Measurements from ENCODE around the gene GSG1L2.
"Not testable (repeated sequence)": the region's sequence is repeated elsewhere in the genome, so short reads cannot be mapped to it uniquely, and the experiment has no call there.

GRCh38 chr17:9783465-9783864 lies 38.4 kb downstream of the GSG1L2 start:
- TF ChIP-seq EZH2phosphoT487 (IDR thresholded peaks at IDR 0.05; ENCODE audit: low read depth); CTCF (IDR thresholded peaks at IDR 0.05; ENCODE audit: low read depth, low read length): not testable (repeated sequence)

All from OCI-LY3 (cell line).